ENCODE results near the gene PLEKHM2.
"Not testable (repeated sequence)": the region's sequence is repeated elsewhere in the genome, so short reads cannot be mapped to it uniquely, and the experiment has no call there.

Gene PLEKHM2, protein sequence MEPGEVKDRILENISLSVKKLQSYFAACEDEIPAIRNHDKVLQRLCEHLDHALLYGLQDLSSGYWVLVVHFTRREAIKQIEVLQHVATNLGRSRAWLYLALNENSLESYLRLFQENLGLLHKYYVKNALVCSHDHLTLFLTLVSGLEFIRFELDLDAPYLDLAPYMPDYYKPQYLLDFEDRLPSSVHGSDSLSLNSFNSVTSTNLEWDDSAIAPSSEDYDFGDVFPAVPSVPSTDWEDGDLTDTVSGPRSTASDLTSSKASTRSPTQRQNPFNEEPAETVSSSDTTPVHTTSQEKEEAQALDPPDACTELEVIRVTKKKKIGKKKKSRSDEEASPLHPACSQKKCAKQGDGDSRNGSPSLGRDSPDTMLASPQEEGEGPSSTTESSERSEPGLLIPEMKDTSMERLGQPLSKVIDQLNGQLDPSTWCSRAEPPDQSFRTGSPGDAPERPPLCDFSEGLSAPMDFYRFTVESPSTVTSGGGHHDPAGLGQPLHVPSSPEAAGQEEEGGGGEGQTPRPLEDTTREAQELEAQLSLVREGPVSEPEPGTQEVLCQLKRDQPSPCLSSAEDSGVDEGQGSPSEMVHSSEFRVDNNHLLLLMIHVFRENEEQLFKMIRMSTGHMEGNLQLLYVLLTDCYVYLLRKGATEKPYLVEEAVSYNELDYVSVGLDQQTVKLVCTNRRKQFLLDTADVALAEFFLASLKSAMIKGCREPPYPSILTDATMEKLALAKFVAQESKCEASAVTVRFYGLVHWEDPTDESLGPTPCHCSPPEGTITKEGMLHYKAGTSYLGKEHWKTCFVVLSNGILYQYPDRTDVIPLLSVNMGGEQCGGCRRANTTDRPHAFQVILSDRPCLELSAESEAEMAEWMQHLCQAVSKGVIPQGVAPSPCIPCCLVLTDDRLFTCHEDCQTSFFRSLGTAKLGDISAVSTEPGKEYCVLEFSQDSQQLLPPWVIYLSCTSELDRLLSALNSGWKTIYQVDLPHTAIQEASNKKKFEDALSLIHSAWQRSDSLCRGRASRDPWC

DNA sequence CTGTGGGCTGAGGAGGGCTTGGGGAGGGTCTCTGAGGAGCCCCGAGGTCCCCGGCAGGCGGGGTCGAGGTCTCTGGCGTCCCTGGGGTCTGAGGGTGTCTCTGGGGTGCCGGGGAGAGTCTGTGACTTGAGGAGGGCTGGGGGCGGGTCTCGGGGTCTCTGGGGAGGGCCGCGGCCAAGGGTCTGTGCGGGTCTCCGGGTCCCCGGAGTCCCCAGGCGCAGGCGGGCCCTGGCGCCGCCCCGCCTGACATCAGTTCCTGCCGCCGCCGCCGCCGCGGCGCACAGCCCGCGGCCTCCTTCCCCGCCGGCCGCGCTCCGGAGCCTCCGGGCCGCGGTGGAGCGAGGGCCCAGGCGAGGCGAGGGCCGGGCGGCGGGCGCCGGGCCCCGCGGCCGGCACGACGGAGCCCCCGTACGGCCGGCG is at the start of gene PLEKHM2:
Gene PLEKHM2 (plus strand): TSS at position 279 of the 420 bp plus-strand sequence. CDS start 239 bp downstream, outside the sequence.
- peak; percentile 41 for DNase-seq

DNA sequence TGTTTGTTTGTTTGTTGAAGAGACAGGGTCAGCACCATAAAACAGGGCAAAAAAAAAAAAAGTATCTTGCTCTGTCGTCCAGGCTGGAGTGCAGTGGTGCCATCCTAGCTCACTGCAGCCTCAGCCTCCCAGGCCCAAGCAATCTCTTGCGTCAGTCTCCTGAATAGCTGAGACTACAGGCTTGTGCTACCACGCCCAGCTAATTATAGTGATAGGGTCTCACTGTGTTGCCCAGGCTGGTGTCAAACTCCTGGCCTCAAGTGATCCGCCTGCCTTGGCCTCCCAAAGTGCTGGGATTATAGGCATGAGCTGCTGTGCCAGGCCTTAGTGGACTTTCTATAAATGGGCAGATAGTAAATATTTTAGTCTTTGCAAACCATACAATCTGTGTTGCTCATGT is 47.7 kb upstream of the PLEKHM2 start:
- no peak for DNase-seq

DNA sequence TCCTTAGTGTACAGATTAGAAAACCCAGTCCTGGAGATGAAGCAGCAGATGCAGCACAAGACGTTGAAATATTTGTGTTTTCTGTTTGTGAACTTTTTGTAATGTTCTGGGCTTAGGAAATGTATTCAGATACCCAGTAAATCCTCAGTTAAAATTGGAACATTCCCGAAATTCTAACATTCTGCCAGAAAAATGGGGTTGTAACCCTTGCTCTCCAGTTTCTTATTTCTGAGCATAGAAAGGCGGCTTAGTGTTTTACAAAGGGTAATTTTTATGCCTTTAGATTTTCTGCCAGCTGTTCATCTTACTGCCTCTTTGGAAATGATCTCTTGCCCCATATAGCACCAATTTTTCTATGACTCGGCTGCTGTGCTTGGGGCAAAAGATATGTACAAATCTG is 46.3 kb upstream of the PLEKHM2 start:
- no peak for DNase-seq

DNA sequence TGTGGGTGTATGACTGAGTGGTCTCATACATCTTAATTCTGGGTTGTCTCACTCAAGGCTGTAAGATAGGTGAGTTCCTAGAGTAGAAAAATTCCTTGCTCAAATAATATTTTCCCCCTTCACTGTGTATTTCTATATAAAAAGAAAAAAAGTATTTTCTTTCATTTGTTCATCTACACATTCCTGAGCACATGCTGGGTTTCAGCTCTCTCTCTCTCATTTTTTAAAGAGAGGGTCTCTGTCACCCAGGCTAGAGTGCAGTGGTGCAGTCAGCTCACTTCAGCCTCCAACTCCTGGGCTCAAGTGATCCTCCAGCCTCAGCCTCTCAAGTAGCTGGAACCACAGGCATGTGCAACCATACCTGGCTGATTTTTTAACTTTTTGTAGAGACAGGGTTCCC is 44.9 kb upstream of the PLEKHM2 start:
- no peak for DNase-seq

DNA sequence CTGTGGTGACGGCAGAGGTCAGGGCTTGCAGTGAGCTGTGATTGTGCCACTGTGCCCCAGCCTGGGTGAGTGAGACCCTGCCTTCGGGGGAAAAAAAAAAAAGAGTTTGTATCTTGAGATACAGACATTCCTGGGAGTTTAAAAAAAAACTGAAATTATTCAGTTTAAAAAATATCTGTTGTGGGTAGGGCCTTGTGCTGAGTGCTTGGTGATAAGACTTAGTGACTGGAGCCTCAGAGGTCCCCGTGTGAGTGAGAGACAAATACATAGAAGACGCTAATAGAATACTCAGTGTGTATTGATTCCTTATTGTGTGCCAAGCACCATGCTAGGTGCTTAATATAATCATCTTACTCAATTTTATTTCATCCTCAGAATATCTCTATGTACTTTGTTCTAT is 44.2 kb upstream of the PLEKHM2 start:
- no peak for DNase-seq

DNA sequence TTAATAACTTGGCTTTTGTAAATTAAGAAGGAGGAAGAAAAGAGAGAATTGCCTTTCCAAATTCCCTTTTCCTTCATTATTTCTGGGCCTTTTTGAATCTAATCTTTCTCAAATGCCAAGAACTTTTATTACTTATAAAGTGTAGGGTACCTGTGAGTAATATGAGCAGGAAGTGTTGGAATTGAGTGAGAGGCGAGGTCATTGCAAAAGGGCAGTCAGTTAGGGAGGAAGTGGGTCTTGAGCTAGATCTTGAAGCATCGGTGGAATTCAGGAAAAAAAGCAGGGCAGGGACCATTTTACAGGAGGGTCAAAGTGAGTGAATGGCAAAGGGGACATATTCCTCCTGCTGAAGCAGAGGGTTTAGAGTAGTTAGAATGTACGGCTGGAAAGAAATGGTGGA is 43.5 kb upstream of the PLEKHM2 start:
- DNase-seq, result no peak

DNA sequence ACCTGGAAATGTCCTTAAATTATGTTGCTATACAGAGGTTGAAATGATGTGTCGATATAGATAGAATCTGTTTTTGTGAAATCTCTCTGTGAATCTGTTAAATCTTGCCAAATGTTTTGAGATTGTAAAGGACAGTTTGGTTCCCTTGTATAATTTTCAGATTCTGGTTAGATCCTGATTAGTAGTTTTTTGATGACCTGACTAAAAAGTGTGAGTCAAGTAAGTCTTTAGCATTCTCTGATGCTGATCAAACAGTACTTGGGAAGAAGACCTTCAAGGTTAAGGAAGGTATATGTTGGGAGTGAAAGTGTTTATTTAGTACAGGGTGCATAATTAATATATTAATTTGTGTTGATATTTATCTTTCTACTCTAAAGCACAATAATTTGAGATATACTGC is 34.2 kb upstream of the PLEKHM2 start:
- no peak for DNase-seq

DNA sequence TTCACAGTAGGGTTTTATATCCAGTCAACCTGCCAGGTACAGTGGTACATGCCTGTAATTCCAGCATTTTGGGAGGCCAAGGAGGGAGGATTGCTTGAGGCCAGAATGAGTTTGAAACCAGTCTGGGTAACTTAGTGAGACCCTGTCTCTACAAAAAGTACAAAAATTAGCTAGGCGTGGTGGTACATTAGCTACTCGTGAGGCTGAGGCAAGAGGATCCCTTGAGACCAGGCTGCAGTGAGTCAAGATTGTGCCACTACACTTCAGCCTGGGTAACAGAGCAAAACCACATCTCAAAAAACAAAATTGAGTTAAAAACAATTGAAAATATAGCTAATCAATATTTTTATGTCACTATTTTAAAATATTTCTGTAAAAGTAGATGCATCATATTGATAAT is 33.7 kb upstream of the PLEKHM2 start:
- no peak for DNase-seq

DNA sequence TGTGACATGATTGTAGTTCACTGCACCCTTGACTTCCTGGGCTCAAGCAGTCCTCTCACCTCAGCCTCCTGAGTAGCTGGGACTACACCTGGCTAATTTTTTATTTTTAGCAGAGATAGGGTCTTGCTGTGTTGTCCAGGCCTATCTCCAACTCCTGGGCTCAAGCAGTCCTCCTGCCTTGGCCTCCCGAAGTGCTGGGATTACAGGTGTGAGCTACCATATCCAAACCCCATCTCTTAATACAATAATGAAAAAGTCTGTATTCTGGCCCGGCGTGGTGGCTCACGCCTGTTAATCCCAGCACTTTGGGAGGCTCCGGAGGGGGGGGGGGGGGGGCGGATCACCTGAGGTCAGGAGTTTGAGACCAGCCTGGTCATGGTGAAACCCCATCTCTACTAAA is 32.0 kb upstream of the PLEKHM2 start:
- not testable (repeated sequence) for DNase-seq

DNA sequence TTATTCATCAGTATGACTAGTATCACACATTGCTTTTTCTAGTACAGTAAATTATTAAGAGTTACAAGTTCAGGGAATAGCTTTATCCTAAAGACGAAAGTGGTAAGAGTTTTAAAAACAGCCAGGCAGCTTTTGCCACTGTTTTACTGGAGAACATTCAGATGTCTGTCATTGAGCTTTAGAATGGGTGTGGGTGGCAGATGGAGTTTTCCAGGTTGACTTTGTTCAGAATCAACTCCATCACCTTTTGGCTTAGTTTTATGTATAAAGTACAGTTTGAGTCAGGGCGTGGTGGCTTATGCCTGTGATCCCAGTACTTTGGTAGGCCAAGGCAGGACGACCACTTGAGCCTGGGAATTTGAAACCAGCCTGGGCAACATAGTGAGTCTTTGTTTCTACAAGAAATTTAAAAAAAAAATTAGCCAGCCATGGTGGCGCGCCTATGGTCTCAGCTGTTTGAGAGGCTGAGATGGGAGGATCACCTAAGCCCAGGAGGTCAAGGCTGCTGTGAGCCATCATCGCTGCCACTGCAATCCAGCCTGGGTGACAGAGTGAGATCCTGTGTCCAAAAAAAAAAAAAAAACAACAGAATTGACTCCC is 29.9 kb upstream of the PLEKHM2 start:
- DNase-seq, result no peak

DNA sequence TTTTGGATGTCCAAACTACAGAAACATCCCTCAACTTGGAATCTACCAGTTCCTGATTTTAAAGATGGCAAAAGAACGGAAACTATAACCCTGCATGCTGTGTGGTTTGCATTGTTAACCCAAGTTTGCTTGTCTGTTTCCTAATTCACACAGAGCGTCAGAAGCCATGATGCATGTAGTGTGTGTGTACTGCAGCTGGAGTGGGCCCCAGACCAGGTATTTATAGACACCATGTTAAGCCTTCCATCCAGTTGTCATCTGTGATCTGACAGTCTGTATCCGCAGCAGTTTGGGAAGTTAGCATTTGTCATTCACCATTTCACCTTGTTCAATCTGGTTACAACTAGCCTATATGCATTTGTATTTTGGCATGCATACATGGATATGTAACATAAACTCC is 27.7 kb upstream of the PLEKHM2 start:
- no peak for DNase-seq

DNA sequence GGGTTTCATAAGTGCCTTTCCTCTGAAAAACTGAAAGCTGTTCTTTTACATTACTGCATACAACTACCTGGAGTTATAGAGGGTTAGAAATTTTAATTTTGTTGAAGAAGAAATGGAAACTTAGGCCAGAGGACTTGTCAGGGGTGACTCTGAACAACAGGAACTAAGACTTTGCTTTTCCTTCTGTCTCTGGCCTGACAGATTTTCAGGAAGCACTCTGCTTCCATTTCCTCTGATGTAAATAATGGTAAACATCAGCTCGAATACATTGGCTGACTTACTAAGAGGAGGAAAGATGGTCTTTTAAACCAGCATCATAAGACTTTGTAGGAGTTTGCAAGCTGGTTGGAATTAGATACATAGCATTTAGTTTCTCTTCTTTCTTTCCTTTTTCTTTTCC is 27.1 kb upstream of the PLEKHM2 start:
- DNase-seq, result no peak

DNA sequence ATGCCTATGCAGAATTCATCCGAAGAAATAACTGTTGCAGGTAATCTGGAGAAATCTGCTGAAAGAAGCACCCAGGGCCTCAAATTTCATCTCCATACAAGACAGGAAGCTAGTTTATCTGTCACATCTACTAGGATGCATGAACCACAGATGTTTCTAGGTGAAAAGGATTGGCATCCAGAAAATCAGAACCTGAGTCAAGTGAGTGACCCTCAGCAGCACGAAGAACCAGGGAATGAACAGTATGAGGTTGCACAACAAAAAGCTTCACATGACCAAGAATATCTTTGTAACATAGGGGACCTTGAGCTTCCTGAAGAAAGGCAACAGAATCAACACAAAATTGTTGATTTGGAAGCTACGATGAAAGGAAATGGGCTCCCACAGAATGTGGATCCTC is 24.0 kb upstream of the PLEKHM2 start:
- DNase-seq, result no peak

DNA sequence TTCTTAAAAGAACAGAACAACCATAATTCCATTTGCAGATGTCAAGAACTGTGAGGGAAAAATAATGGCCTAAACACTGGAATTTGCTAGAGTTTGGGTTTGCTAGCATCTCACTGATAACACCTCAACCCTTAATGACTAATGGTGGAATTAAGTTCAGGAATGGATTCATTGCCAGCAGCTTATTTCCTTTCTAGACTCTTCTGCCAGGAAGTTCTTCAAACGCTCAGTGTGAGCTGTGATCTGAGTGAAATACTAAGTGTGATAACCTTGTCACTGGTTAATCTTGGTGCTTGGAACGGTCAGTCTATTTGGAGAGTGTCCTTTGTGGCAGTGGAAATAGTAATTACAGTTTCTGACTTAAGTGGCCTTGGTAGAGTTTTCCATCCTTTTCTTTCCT is 21.6 kb upstream of the PLEKHM2 start:
- no peak for DNase-seq

DNA sequence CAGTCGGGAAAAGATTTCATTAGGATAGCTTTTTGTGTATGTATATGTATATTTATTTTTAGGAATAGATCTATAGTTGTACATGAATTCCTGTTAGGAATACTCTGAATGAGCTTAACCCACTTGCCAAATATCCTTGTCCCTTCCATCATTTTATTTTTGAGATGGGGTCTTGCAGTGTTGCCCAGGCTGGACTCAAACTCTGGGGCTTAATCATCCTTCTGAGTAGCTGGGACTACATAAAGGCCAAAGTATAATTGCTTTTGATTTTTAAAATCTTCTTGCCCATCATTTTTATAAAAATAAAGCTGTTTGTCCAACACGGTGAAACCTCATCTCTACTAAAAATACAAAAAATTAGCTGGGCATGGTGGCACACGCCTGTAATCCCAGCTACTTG is 20.2 kb upstream of the PLEKHM2 start:
- DNase-seq, result no peak

DNA sequence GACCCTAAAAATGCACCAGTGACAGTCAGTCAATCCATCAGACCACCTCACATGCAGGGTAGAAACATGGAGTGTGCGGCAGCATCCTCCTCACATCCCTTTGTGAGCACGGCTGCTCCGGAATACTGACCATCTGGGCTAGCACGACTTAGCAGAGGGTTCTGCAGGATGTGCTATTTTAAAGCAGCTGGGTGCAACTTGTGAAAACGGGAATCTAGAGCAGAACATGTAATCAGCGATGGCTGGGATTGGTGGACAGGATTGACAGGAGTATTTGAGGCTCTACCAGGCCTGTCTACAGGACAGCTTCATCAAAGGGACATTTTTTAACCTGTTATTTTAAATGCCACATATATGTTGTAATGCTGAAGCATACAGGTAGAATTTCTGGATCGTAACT is 16.8 kb upstream of the PLEKHM2 start:
- DNase-seq, result no peak

DNA sequence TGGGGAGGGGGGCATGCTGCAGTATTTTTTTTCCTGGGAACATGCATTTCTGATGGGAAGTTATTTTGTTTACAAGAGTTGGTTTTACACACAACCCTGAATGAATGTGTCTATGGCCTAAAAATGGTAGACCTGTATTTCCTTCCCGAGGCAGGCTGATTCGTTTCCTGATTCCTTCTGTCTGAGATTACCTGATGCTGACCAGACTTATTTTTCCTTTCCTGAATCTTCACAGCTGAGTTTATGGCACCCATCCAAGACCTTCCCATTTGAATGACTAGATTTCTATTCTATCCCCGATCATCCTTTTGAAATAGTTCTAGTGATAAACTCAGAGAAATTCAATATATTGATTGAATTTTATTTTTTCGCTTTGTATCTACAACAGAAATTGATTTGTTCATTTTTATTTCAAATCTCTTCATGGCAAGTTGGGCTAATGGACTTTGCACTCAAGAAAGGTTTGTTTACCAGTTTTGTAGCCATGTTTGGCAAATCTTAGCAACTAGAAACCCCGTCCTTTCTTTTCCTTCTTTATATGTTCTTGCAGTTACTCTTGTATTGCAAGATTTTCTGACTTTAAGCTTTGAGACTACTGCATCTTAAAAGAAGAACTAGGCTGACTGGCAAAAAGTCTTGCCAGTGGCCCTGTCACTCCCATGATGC is 15.9 kb upstream of the PLEKHM2 start:
- no peak for DNase-seq

DNA sequence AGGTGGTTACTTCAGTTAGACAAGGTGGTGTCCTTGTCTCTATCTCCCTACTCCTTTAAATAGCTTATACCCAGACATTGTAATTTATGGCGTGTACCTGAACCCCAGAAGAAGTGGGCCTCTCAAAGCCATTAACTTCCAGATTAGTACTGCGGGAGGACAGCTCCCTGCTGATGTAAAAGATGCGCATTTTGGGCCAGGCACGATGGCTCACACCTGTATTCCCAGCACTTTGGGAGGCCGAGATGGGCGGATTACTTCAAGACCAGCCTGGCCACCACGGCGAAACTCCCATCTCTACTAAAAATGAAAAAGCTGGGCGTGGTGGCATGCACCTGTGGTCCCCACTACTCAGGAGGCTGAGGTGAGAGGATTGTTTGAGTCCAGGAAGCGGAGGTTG is 15.0 kb upstream of the PLEKHM2 start:
- DNase-seq, result no peak

DNA sequence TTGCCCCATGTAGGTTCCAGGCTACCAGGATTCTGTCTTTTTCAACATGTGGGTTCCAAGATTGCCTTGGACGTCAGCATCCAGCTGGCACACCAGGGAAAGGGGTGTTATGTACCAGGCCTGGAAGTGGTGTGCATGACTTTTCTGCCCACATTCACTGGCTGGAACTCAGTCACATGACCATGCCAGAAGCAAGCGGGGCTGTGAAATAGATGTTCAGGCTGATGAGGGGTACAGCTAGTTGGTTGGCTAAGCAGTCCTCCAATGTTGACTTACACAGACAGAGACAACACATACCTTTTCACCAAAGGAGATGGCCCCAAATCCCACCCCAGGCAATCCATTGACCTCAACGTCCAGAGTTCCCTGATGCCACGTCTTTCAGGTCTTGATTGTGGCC is 14.3 kb upstream of the PLEKHM2 start:
- no peak for DNase-seq

DNA sequence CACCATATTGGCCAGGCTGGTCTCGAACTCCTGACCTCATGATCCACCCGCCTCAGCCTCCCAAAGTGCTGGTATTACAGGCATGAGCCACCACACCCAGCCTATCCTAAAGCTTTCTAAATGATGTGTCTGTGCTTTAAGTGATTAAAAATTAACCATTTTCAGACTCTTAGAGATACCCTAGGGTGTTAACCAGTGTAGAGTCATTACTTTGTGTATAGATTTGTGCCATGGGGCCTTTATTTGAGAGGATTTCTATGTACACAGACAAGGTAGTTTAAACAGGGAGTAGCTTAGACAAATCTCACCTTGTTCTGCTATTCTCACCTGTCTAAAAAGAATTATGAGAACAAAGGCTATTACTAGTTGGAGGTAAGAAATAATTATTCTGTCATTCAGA is 12.7 kb upstream of the PLEKHM2 start:
- DNase-seq, result no peak

DNA sequence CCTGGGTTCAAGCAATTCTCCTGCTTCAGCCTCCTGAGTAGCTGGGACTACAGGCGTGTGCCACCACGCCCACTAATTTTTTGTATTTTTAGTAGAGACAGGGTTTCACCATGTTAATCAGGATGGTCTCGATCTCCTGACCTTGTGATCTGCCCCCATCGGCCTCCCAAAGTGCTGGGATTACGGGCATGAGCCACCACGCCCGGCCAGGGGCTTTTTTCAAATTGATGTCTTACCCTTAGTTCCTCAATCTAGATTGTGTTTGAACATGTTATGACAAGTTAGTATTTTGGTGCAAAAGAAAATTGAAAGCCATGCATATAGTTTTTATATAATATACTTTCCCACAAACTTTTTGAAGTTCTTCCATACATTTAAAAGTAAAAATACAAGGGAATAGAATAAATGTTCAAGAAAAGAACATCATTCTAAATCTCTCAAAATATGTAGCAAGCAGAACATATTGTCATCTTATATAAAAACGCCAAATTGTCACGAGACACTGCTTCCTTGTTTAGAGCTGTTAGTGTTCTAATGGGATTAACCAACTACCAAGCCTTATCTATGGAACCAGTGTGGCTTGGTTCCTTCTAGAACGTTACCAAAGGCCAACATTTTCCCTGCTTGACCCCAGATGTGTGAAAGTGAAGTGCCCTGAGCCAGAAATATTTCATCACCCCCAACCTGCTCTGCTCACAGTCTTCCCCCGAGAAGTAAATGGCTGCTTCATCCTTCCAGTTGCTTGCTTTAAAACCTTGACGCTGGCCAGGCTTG is 9.5 kb upstream of the PLEKHM2 start:
- no peak for DNase-seq

DNA sequence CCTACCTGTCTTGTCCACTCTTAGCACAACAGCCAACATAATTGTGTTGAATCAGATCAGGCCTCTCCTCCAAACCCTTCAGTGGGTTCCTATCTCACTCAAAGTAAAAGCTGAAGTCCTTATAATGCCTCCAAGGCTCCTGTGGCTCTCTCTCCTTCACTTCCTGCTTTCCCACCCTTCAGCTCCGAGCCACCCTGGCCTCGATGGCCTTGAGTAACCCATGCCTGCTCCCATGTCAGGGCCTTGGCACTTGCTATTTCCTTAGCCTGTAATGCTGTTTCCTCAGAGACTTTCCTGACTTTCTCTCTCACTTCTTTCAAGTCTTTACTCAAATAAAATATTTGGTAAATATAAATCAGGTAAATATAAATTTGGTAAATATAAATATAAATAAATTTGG is 8.1 kb upstream of the PLEKHM2 start:
- DNase-seq, result no peak
